GM18526 (cell line): ENCODE data around the gene RFWD3.

Experiments
- POLR2A ChIP-seq: IDR thresholded peaks from 3 replicates; pipeline ENCODE4 v1.6.1; 2011; ENCODE audit not compliant: insufficient read length; ENCODE audit errors: extremely low read depth

The RFWD3 gene

DNA sequence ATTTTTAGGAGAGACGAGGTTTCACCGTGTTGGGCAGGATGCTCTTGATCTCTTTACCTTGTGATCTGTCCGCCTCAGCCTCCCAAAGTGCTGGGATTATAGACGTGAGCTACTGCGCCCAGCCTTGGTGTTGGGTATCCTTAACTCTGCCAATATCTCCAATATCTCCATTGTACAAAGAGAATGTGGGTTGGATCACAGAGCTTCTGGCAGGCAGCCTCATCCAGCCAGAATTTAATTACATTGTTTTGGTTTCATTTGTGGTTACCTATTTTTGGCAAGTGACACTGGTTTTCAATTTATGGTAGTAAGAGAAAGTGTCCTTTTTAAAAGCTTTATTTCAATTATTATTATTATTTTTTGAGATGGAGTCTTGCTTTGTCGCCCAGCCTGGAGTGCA lies 14.0 kb upstream of the RFWD3 start:
- no peak for TF ChIP-seq POLR2A

GRCh38 chr16:74679983-74680382 lies 13.3 kb upstream of the RFWD3 start:
- TF ChIP-seq POLR2A = no peak

DNA sequence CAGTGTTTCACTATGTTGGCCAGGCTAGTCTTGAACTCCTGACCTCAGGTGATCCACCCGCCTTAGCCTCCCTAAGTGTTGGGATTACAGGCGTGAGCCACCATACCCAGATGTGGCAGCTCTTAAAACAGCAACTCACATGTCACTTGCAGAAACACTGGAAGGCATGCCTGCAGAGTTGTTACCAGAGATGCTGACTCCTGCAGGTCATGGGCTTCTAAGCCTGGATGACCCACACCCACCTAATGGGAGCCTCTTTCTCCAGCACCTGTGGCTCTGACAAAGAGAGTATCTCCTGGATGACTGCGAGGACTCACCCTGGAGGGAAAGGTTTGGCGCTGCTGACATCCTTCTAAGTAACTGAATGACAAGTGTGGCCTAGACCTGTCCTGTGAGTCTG lies 11.2 kb upstream of the RFWD3 start:
- TF ChIP-seq POLR2A = no peak

DNA sequence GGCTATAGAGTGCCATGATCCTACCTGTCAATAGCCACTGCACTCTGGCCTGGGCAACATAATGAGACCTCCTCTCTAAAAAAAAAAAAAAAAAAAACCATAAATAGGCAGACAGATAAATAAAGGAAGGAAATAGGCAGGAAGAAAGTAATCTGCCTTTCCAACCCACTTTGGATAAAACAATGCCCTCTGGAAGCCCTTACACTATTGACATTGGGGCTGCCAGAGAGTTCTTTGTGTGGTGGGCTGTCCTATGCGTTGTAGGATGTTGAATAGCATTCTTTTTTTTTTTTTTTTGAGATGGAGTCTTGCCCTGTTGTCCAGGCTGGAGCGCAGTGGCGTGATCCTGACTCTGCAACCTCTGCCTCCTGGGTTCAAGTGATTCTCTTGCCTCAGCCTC lies 7.2 kb upstream of the RFWD3 start:
- TF ChIP-seq POLR2A = no peak

- TF ChIP-seq POLR2A = no peak
Measured at GRCh38 chr16:74667255-74667700, 601 bp upstream of the RFWD3 start.

DNA sequence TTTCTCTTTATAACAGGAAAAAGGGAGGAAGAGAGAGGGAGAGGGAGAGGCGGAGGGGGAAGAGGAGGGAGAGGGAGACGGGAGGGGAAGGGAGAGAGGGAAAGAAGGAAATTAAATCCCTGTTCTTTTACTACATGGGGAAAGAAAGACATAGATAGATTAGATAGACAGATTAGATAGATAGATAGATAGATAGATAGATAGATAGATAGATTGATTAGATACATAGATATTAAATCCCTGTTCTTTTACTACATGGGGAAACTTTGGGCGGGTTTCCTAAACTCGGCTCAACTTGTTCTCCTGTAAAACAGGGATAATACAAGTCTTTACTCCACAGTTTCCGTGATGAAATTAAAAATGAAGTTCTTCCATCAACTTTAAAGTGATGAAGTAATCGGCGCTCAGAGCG lies 661 bp downstream of the RFWD3 start:
- TF ChIP-seq POLR2A = no peak

GRCh38 chr16:74661064-74661463 lies 5.6 kb downstream of the RFWD3 start:
- TF ChIP-seq POLR2A = no peak

DNA sequence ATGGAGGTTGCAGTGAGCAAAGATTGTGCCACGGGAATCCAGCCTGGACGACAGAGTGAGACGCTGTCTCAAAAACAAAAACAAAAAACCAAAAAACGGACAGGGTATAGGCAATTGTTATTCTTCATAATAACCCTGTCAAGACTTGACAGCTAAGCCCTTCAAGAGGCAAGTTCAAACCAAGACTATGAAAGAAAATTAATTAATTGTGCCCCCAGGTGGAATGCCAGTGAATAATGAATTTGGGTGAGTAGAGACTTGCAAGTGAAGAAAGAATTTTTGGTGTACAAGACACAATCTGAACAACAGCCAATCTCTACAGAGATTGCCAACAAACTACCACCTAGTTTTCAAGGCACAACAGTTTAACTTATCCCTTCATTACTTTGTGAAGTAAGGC lies 6.3 kb downstream of the RFWD3 start:
- TF ChIP-seq POLR2A = no peak

- TF ChIP-seq POLR2A = no peak
Measured at GRCh38 chr16:74659041-74659440, 7.6 kb downstream of the RFWD3 start.

DNA sequence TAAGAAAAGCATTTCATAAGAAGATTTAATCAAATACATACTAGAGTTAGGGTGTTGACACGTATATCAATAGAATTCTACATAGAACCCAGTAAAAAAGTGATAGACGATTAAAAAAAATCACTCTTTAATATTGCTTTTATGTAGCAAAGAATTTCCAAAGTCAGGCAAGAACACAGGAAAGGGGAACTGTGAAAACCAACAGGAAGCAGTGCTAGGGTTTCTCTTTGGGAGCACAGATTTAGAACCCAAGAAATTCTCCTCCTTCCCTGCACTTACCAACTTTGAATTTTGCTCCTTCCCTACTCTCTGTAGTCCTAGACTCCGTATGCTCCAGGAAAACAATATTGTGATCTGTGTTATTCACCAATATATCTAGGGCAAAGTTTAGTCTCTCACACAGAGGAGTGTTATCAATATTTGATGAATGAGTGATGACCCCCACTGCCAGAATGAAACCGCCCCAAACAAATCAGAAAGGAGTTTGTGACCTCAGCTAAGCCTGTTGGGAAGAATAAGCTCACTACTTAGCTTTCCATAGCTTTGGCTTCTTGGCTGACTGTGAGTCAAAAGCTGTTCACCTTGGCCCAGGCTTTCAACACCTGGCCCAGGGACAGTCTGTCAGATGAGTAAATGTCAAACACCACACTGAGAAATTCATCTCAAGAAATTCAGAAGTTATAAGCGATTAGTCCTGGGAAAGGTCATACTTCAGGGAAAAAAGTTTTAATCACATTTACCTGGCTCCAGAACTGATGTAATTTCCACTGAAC lies 8.6 kb downstream of the RFWD3 start:
- no peak for TF ChIP-seq POLR2A

- TF ChIP-seq POLR2A = no peak
Measured at GRCh38 chr16:74654536-74655050, 12.1 kb downstream of the RFWD3 start.

GRCh38 chr16:74652249-74652648 lies 14.4 kb downstream of the RFWD3 start:
- no peak for TF ChIP-seq POLR2A

- TF ChIP-seq POLR2A = no peak
Measured at GRCh38 chr16:74651841-74652240, 14.8 kb downstream of the RFWD3 start.

GRCh38 chr16:74650966-74651567 lies 15.6 kb downstream of the RFWD3 start:
- no peak for TF ChIP-seq POLR2A

- no peak for TF ChIP-seq POLR2A
Measured at GRCh38 chr16:74649839-74650504, 16.7 kb downstream of the RFWD3 start.

DNA sequence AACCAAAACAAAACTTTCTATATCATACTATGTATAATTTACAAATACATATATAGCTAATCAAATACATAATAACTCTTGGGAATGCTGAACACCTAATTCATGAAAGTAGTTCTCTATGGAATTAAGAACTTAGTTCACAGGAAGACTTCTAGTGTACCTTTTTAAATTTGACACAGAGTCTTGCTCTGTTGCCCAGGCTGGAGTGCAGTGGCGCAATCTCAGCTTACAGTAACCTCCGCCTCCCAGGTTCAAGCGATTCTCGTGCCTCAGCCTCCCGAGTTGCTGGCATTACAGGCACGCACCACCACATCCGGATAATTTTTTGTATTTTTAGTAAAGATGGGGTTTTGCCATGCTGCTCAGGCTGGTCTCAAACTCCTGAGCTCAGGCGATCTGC lies 24.7 kb downstream of the RFWD3 start:
- TF ChIP-seq POLR2A = no peak
